ENCODE data around the gene VSX1.

VSX1 gene

DNA sequence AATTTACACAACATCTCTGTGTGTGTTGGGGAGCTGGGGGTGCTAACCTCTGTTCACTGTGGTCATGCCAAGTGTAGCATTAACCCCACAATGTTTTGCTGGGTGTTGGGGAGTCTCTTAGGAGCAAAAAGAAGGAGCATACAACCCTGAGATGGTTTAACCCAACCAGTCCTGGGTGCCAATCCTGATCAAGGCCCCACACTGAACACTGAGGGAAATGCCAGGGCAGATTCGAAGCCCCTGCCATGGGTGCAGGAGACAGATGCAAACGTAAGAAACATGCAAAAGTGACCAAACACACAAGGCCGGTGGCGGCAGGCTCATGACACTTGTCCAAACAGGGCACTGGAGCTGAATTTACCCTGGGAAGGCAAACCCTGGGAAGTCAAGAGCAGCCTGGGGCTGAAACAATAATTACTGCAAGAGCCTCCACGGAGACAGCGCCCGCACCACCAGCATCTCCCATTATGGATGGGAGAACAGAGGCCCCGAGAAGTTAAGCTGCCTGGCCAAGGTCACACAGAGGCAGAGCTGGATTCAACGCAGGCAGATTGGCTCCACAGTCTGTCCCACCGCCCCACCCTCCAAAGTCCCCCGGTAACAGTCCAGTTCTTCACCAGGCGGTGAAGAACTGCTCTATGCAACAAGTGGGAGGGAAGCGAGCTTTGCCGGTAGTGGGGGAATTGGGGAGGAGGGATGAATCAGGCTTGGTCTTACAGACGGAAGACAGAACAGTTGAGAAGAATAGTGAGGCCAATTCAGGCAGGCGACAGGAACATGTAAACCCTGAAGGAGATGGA, 32.5 kb downstream of the VSX1 start:
- H3K36me3 ChIP-seq (ENCODE audit: control insufficient read depth in 2 of 2, insufficient read depth in 1 of 2, low read length in 2 of 2), result peaks cover 0 to 7% of the 10 kb centered on the region in 2 experiments; a peak in 1 of 3 replicates
- H3K4me1 ChIP-seq (ENCODE audit: control insufficient read depth, insufficient read depth, low read length), result no peaks in the 10 kb centered on the region
- TF ChIP-seq ZSCAN16 (tag by site-specific recombination; IDR thresholded peaks at IDR 0.05) (no peak), SCRT2 (tag by site-specific recombination; IDR thresholded peaks at IDR 0.05) (peak; percentile 87), SCRT1 (tag by site-specific recombination; IDR thresholded peaks at IDR 0.05; ENCODE audit: borderline replicate concordance) (peak; percentile 72)
- no peak overlapping the region for H3K4me3 ChIP-seq (ENCODE audit: low read depth, low read length)
- CTCF ChIA-PET, result no interaction called here
- POLR2A ChIA-PET, result no interaction called here
- no peaks in the 10 kb centered on the region for H3K9me3 ChIP-seq (ENCODE audit: control insufficient read depth, insufficient read depth, low read depth, low read length)
- no peak overlapping the region for H3K27ac ChIP-seq (ENCODE audit: extremely low read depth, low read depth, low read length)

DNA sequence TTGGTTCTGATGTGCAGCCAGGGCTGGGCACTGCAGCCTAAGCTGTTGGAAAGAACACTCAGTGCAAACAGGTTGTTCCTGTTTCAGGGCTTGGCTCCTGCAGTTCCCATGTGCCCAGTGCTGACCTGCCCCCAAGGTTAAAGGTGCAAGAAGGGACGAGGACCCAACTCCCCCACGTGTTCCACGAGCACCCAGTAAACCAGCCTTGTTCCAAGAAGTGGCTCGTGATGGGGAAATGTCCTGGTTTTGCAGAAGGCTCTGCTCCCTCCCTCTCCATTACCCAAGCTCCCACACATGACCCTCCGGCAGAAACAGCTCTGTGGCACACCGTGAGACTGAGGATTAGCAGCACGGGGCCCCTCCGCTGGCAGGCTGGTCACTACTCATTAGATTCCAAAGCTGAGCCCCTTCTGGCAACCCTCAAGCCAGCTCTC, 33.4 kb downstream of the VSX1 start:
- ChIA-PET POLR2A (no interaction called here), CTCF (no interaction called here)
- Histone ChIP-seq H3K9me3 (ENCODE audit: control insufficient read depth, insufficient read depth, low read depth, low read length) (no peaks in the 10 kb centered on the region), H3K27ac (ENCODE audit: extremely low read depth, low read depth, low read length) (no peak overlapping the region), H3K4me3 (ENCODE audit: low read depth, low read length) (no peak overlapping the region), H3K36me3 (ENCODE audit: control insufficient read depth in 2 of 2, insufficient read depth in 1 of 2, low read length in 2 of 2) (peaks cover 0 to 7% of the 10 kb centered on the region in 2 experiments; a peak in 1 of 3 replicates), H3K4me1 (ENCODE audit: control insufficient read depth, insufficient read depth, low read length) (no peaks in the 10 kb centered on the region)
- TF ChIP-seq, protein P1, sequence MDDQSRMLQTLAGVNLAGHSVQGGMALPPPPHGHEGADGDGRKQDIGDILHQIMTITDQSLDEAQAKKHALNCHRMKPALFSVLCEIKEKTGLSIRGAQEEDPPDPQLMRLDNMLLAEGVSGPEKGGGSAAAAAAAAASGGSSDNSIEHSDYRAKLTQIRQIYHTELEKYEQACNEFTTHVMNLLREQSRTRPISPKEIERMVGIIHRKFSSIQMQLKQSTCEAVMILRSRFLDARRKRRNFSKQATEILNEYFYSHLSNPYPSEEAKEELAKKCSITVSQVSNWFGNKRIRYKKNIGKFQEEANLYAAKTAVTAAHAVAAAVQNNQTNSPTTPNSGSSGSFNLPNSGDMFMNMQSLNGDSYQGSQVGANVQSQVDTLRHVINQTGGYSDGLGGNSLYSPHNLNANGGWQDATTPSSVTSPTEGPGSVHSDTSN (CRISPR knock-in tag; IDR thresholded peaks at IDR 0.05), result no peak
- TF ChIP-seq KLF9 (tag by site-specific recombination; IDR thresholded peaks at IDR 0.05; ENCODE audit: low read depth), result no peak
- no peak for TF ChIP-seq ZNF112 (tag by site-specific recombination; IDR thresholded peaks at IDR 0.05)
- no peak for TF ChIP-seq ZNF76 (tag by site-specific recombination; IDR thresholded peaks at IDR 0.05; ENCODE audit: borderline replicate concordance, low read depth)
- TF ChIP-seq, protein P2, sequence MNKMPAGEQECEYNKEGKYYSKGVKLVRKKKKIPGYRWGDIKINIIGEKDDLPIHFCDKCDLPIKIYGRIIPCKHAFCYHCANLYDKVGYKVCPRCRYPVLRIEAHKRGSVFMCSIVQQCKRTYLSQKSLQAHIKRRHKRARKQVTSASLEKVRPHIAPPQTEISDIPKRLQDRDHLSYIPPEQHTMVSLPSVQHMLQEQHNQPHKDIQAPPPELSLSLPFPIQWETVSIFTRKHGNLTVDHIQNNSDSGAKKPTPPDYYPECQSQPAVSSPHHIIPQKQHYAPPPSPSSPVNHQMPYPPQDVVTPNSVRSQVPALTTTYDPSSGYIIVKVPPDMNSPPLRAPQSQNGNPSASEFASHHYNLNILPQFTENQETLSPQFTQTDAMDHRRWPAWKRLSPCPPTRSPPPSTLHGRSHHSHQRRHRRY (tag by site-specific recombination; IDR thresholded peaks at IDR 0.05), result no peak
- TF ChIP-seq FEZF1 (tag by site-specific recombination; IDR thresholded peaks at IDR 0.05), result no peak
- TF ChIP-seq, protein P3, sequence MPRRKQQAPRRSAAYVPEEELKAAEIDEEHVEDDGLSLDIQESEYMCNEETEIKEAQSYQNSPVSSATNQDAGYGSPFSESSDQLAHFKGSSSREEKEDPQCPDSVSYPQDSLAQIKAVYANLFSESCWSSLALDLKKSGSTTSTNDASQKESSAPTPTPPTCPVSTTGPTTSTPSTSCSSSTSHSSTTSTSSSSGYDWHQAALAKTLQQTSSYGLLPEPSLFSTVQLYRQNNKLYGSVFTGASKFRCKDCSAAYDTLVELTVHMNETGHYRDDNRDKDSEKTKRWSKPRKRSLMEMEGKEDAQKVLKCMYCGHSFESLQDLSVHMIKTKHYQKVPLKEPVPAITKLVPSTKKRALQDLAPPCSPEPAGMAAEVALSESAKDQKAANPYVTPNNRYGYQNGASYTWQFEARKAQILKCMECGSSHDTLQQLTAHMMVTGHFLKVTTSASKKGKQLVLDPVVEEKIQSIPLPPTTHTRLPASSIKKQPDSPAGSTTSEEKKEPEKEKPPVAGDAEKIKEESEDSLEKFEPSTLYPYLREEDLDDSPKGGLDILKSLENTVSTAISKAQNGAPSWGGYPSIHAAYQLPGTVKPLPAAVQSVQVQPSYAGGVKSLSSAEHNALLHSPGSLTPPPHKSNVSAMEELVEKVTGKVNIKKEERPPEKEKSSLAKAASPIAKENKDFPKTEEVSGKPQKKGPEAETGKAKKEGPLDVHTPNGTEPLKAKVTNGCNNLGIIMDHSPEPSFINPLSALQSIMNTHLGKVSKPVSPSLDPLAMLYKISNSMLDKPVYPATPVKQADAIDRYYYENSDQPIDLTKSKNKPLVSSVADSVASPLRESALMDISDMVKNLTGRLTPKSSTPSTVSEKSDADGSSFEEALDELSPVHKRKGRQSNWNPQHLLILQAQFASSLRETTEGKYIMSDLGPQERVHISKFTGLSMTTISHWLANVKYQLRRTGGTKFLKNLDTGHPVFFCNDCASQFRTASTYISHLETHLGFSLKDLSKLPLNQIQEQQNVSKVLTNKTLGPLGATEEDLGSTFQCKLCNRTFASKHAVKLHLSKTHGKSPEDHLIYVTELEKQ (tag by site-specific recombination; IDR thresholded peaks at IDR 0.05; ENCODE audit: borderline replicate concordance), result no peak
- TF ChIP-seq KLF1 (tag by site-specific recombination; IDR thresholded peaks at IDR 0.05), result no peak
- no peak for TF ChIP-seq ZNF423 (tag by site-specific recombination; IDR thresholded peaks at IDR 0.05)
- TF ChIP-seq HOXC10 (CRISPR knock-in tag; IDR thresholded peaks at IDR 0.05), result no peak
- TF ChIP-seq ZNF549 (tag by site-specific recombination; IDR thresholded peaks at IDR 0.05), result no peak
- no peak for TF ChIP-seq ZNF404 (tag by site-specific recombination; IDR thresholded peaks at IDR 0.05)
- TF ChIP-seq, protein P4, sequence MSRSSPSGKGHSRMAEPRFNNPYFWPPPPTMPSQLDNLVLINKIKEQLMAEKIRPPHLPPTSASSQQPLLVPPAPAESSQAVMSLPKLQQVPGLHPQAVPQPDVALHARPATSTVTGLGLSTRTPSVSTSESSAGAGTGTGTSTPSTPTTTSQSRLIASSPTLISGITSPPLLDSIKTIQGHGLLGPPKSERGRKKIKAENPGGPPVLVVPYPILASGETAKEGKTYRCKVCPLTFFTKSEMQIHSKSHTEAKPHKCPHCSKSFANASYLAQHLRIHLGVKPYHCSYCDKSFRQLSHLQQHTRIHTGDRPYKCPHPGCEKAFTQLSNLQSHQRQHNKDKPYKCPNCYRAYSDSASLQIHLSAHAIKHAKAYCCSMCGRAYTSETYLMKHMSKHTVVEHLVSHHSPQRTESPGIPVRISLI (tag by site-specific recombination; IDR thresholded peaks at IDR 0.05), result no peak
- no peak for TF ChIP-seq ZNF146 (tag by site-specific recombination; IDR thresholded peaks at IDR 0.05)
- TF ChIP-seq ZNF354C (tag by site-specific recombination; IDR thresholded peaks at IDR 0.05; ENCODE audit: borderline replicate concordance, low read depth), result no peak

All from HEK293 (cell line).